Measurements from ENCODE around the gene FAM13C.

Gene FAM13C

DNA sequence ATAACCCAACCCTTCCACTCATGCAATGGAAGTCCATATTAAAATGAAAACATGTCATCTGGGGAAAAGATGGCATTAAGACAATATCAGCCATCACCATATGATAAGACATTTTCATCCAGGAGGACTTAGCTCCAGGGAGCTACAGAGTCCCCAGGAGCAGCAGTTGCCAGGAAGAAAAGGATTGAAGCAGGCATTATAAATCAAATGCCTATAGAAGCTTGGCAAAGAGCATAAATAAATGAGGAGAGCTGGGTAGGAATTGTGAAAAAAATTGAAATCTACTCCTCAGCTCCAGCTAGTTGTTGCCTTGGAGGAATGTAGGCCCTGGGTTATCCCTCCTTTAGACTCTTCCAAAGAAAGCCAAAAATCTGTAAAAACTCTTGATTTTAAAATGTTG, 42.5 kb downstream of the FAM13C start:
- no peak for DNase-seq (ENCODE audit: low read depth in 1 of 2, low spot score in 1 of 2)

DNA sequence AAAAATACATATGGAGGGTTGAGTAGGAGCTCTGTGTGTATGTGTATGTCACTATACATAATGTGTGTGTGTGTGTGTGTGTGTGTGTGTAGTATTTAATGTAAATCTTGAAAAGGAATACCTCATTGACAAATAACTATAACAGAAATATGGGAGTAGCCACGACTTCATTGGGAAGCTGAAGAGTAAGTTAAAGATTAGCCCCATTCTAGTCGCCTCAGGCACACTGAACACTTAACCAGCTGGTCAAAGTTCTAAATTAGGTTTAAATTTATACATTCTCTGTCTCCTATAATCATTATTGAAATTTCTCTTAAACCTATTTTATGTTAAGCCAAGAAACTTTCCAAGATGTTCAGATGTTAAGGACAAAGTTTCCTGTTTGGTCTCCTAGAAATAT, 45.3 kb downstream of the FAM13C start:
- no peak for DNase-seq (ENCODE audit: low read depth in 1 of 2, low spot score in 1 of 2)

GRCh38 chr10:59315465-59315864, 46.9 kb downstream of the FAM13C start:
- DNase-seq (ENCODE audit: low read depth in 1 of 2, low spot score in 1 of 2) = no peak

DNA sequence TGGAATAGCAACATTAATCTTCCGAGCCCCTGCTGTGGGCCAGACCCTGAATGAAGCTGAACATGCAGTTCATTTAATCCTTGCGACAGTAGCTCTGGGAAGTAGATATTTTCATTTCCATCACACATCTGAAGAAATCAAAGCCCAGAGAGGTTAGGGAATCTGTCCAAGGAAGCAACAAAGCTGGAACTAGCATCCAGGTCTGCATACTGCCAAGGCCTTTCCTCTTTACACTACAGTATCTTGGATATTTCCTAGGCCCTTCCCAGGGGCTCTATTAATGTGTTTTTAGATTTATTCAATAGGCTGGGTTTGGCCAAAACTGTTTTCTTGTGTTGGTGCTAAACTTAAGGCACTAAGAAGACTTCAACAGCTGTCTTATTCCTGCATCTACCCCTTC, 48.1 kb downstream of the FAM13C start:
- no peak for DNase-seq (ENCODE audit: low read depth in 1 of 2, low spot score in 1 of 2)

- DNase-seq (ENCODE audit: low read depth in 1 of 2, low spot score in 1 of 2) = no peak
Observed at GRCh38 chr10:59312247-59312646, 50.1 kb downstream of the FAM13C start.

GRCh38 chr10:59311025-59311424, 51.3 kb downstream of the FAM13C start:
- no peak for DNase-seq (ENCODE audit: low read depth in 1 of 2, low spot score in 1 of 2)

DNA sequence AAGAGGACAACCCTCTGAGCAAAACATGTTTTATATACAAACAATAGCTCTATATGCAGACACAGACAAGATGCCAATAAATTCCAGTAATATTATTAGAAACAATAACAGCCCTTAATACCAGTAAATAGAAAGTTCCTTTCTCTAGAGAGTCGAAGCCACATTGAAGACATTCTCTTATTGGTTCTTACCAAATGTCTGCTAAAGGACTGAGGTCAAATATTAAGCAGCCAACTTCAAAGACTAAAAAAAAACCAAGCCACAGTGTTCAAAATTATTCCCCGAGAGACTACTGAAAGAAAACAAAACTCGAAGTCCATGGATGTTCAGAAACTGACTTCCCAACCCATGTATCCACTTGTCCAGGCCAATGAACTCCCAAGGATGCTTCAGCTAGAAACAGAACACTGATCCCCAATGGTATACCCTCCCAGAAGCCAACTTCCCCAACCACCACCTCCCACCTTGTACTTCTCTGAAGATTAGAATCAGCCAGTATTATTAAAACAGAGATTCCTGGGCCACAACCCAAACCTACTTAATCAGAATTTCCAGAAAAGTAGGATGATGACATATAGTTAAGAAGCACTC, 51.9 kb downstream of the FAM13C start:
- no peak for DNase-seq (ENCODE audit: low read depth in 1 of 2, low spot score in 1 of 2)

DNA sequence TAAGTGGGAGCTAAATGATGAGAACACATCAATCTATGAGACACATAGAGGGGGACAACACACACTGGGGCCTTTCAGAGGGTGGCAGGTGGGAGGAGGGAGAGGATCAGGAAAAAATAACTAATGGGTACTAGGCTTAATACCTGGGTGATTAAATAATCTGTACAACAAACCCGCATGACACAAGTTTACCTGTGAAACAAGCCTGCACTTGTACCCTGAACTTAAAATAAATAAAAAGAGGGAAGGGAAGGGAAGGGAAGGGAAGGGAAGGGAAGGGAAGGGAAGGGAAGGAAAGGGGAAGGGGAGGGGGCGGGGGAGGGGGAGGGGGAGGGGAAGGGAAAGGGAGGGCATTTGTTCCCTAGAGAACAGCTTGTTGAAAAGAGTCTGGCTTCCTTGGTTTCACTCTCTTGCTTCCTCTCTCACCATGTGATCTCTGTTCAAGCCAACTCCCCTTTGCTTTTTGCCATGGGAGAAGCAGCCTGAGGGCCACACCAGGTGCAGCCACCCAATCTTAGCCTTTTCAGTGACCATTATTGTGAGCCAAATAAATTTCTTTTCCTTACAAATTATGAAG, 57.7 kb downstream of the FAM13C start:
- no peak for DNase-seq (ENCODE audit: low read depth in 1 of 2, low spot score in 1 of 2)

DNA sequence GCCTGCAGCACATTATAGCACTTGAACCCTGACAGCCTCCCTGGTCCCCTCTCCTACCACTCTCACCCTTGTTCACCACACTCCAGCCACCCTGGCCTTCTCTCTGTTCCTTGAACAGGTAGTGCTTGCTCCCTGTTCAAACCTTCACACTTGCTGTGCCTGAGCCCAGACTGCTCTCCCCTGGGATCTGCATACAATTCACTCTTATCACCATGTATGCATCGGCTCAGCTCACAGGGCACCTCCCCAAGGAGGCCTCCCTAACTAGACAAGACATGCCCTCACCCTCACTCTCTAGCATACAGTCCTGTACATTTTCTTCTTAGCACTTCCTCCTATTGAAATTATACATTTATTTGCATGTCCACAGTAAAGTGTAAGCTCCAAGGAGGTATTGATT, 59.3 kb downstream of the FAM13C start:
- DNase-seq (ENCODE audit: low read depth in 1 of 2, low spot score in 1 of 2) = no peak

DNA sequence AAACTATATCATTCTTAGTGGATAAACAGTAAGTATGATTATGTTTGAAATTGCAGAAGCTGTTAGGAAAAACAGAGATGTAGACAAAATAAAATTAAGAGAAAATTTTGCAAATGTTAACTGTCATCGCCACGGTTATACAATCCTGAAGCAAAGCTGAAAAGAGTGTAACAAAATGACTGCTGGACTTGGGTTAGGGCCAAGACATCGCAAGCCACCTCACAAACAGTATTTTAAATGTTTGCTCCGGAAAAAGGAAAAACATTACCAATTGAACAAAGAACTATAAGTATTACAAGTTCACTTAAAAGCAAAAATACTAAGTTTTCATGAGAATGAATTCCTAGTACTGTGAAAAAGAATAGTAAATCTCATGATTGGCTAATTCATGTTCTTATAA, 60.0 kb downstream of the FAM13C start:
- DNase-seq (ENCODE audit: low read depth in 1 of 2, low spot score in 1 of 2) = no peak

GRCh38 chr10:59301067-59301754, 61.1 kb downstream of the FAM13C start:
- no peak for DNase-seq (ENCODE audit: low read depth in 1 of 2, low spot score in 1 of 2)

- DNase-seq (ENCODE audit: low read depth in 1 of 2, low spot score in 1 of 2) = no peak
Observed at GRCh38 chr10:59300386-59300785, 62.0 kb downstream of the FAM13C start.

DNA sequence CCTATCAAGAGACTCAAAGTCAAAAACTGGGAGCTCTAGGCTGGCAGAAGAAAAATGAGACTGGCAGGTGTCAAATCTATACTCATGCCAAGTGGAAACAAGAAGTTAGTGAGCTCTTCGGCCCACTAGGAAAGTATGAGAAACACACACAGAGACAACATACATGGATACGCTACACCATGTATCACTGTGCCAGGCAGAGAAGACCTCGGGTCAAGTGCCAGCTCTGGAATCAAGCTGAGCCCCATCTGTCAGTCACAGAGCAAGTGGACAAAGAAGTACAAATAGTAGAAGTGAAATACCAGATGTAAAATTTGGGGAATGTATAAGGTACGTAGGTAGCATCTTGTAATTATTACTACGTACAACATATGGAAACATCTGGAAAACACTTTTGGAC, 62.4 kb downstream of the FAM13C start:
- no peak for DNase-seq (ENCODE audit: low read depth in 1 of 2, low spot score in 1 of 2)

DNA sequence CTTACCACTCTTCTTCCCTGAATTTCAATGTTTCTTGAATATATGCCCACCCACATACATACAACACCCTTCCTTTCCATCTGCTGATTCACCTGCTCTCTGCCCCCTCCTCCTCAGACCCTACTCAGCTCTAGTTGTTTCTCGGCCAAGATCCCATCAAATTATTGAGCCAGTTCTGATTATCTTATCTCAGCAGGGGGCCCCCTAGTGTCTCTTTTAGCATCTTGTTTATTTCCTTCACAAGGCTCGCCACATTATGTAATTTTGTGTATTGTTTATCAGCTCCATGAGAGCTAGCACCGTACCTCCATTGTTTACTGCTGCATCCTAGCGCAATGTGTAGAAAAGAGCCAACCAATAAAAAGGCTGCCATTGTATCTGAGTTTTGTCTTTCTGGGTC, 71.9 kb downstream of the FAM13C start:
- DNase-seq (ENCODE audit: low read depth in 1 of 2, low spot score in 1 of 2) = no peak

GRCh38 chr10:59289853-59290252, 72.5 kb downstream of the FAM13C start:
- DNase-seq (ENCODE audit: low read depth in 1 of 2, low spot score in 1 of 2) = no peak

DNA sequence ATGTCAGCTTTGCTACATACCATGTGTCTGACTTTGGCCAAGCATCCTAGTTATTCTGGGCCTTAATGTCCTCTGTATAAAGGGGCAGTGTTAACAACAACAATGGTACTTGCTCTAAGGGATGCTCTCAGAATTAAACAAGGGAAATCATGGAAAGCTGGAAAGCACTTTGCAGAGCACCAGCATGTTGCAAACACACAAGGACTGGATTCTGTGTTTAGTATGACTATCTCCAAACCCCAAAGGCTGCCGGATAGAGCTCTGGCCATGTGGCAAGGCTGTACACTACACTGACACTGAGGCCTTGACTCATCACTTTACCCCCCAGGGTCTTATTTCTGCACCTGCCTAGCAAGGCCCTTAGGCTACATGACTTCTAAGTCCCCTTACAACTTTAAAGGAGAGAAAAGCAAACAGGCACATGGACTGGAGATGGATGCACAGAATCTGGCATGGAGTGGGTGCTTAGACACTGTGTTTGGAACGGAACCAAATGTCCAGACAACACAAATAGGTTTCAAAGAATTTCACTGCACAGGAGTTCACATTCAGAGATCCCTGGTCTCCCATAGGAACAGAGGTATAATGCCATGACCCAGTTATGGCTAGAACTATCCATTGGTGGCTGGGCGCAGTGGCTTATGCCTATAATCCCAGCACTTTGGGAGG, 74.6 kb downstream of the FAM13C start:
- DNase-seq (ENCODE audit: low read depth in 1 of 2, low spot score in 1 of 2) = no peak

DNA sequence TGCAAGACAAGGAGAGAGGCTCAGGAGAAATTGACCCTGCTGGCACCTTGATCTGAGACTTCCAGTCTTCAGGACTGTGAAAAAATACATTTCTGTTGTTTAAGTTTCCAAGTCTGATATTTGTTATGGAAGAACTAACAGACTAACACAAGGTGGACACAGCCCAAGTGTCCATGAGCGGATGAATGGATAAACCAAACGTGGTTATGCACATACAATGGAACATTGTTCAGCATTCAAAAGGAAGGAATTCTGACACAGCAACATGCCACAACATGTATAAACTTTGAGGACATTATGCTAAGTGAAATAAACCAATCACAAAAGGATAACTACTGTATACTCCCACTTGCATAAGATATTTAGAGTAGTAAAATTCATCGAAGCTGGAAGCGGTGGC, 76.5 kb downstream of the FAM13C start:
- no peak for DNase-seq (ENCODE audit: low read depth in 1 of 2, low spot score in 1 of 2)

DNA sequence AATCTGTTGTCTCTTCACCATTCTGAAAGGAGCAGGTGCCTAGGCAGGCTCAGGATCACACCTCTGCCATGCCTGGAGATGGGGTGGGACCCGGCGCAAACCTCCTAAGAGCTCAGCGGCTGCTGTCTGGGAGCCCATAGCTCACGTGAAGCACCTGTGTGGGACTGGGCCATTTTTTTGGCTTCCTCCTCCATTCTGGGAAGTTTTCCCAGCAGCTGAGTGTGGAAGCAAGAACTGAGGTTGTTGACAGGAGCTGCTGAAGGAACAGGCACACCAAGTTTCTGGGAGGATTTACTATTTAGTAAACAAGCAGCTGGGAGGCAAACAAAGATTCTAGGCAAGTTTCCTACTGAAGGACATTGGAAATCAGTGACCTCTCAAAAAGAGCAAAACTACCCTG, 77.3 kb downstream of the FAM13C start:
- DNase-seq (ENCODE audit: low read depth in 1 of 2, low spot score in 1 of 2) = no peak

GRCh38 chr10:59284118-59284975, 78.0 kb downstream of the FAM13C start:
- DNase-seq (ENCODE audit: low read depth in 1 of 2, low spot score in 1 of 2) = no peak

- no peak for DNase-seq (ENCODE audit: low read depth in 1 of 2, low spot score in 1 of 2)
Observed at GRCh38 chr10:59283456-59284091, 78.8 kb downstream of the FAM13C start.

- no peak for DNase-seq (ENCODE audit: low read depth in 1 of 2, low spot score in 1 of 2)
Observed at GRCh38 chr10:59281861-59282260, 80.5 kb downstream of the FAM13C start.
